ENCODE results near the gene PCED1B. TPM values are rescaled to one million over a fixed set of nuclear protein-coding genes. Genes with fewer than 3 reads are reported as not detected.

PCED1B gene
- total RNA-seq, 1 experiment from 2014 or later = 3.3 TPM

DNA sequence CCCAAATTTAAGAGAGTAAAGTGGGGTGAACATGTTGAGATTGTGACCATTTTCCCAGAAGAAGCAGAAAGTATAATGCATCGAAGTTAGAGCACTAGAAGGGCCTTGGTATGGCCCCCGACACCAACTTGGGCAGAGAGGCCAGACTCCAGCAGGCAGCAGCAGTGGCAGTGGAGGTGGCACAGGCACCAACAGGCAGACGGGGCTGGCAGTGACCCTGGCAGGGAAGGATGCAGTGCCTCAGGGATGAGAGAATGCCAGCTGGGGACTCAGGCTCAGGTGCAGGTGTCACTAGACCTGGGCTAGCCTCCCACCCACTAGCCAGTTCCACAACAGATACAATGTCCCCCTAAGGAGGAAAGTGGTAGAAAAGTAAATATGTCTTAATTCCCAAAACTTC is 28.0 kb downstream of the PCED1B start:
- Histone ChIP-seq H3K9ac (ENCODE audit: extremely low read depth, insufficient read length, low read length) (no peak overlapping the region), H4K5ac (ENCODE audit: insufficient read length, low read depth, low read length) (no peak overlapping the region), H3T11ph (ENCODE audit: low read length) (no peak overlapping the region), H3K4ac (ENCODE audit: low read depth, low read length) (no peak overlapping the region), H3K27me3 (ENCODE audit: insufficient read depth, low read length) (no peaks in the 10 kb centered on the region), H3K4me1 (ENCODE audit: insufficient read depth, low read length) (no peaks in the 10 kb centered on the region), H3K27ac (ENCODE audit: insufficient read length, low read depth, low read length) (no peak overlapping the region), H2BK15ac (ENCODE audit: low read depth, low read length) (no peak overlapping the region), H3K14ac (ENCODE audit: insufficient read depth, low read length) (no peak overlapping the region), H2AFZ (ENCODE audit: low read length) (no peak overlapping the region), H3K23me2 (ENCODE audit: insufficient read length, low read depth, low read length, poor library complexity, severe bottlenecking) (no peaks in the 10 kb centered on the region), H4K20me1 (ENCODE audit: control insufficient read depth, insufficient read depth, insufficient read length) (no peaks in the 10 kb centered on the region), H3K18ac (ENCODE audit: insufficient read length, low read depth, low read length) (no peak overlapping the region), H2BK5ac (ENCODE audit: insufficient read length, low read length) (no peak overlapping the region), H3K56ac (ENCODE audit: insufficient read length, low read depth, low read length) (no peak overlapping the region), H2BK20ac (ENCODE audit: low read depth, low read length, poor library complexity, severe bottlenecking) (no peak overlapping the region), H3K23ac (ENCODE audit: insufficient read length, low read depth, low read length) (no peak overlapping the region), H4K91ac (ENCODE audit: insufficient read length, low read depth, low read length) (no peak overlapping the region), H2BK12ac (ENCODE audit: insufficient read length, low read depth, low read length) (no peak overlapping the region), H3K9me3 (ENCODE audit: control insufficient read depth, low read depth, low read length) (no peaks in the 10 kb centered on the region), H3K4me2 (ENCODE audit: insufficient read depth, insufficient read length, low read length) (no peak overlapping the region), H4K8ac (replicated peaks; ENCODE audit: insufficient read length, low read depth, low read length) (no peak overlapping the region), H2AK5ac (ENCODE audit: insufficient read length, low read length) (no peak overlapping the region), H2BK120ac (ENCODE audit: low read depth, low read length, poor library complexity, severe bottlenecking) (no peak overlapping the region), H3K79me1 (ENCODE audit: insufficient read depth, low read depth, low read length, poor library complexity, severe bottlenecking) (no peaks in the 10 kb centered on the region), H3K79me2 (ENCODE audit: insufficient read depth, low read length) (no peaks in the 10 kb centered on the region)
- no CpG with 5 or more reads among the region's 3 CpGs for WGBS (ENCODE audit: extremely low coverage, insufficient read length, low lambda C conversion rate)
- Mint-ChIP-seq H3K4me1 (peaks cover 0 to 3% of the 10 kb centered on the region in 2 experiments; a peak in 2 of 4 replicates), H3K4me3 (no peak overlapping the region), H3K27ac (peak overlapping the region in 1 of 3 experiments; percentile 6; a peak in 1 of 7 replicates), H3K9me3 (no peaks in the 10 kb centered on the region), H3K27me3 (ENCODE audit: low read depth) (no peaks in the 10 kb centered on the region), H3K36me3 (ENCODE audit: insufficient read depth in 1 of 3, low read depth in 3 of 3) (no peaks in the 10 kb centered on the region)
- no peak for DNase-seq
- TF ChIP-seq, protein P1, sequence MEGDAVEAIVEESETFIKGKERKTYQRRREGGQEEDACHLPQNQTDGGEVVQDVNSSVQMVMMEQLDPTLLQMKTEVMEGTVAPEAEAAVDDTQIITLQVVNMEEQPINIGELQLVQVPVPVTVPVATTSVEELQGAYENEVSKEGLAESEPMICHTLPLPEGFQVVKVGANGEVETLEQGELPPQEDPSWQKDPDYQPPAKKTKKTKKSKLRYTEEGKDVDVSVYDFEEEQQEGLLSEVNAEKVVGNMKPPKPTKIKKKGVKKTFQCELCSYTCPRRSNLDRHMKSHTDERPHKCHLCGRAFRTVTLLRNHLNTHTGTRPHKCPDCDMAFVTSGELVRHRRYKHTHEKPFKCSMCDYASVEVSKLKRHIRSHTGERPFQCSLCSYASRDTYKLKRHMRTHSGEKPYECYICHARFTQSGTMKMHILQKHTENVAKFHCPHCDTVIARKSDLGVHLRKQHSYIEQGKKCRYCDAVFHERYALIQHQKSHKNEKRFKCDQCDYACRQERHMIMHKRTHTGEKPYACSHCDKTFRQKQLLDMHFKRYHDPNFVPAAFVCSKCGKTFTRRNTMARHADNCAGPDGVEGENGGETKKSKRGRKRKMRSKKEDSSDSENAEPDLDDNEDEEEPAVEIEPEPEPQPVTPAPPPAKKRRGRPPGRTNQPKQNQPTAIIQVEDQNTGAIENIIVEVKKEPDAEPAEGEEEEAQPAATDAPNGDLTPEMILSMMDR (conservative IDR thresholded peaks at IDR 0.05) = no peak
